HepG2 (cell line): ENCODE data around the gene NPBWR2. TPM values are rescaled to one million over a fixed set of nuclear protein-coding genes. Genes with fewer than 3 reads are reported as not detected.
A peak's percentile ranks its signal among the peaks of the same experiment; 100 is the strongest.

ENCODE experiments used
- ATF6 ChIP-seq: sonication (generic); formaldehyde crosslinking; conservative IDR thresholded peaks from 2 replicates; pipeline ENCODE4 v1.4.0; 2020; ENCODE audit warnings: missing genetic modification reagents
- DPF2 ChIP-seq: sonication (generic); formaldehyde crosslinking; IDR thresholded peaks from 2 replicates; pipeline ENCODE4 v1.4.0; 2020; ENCODE audit warnings: mild to moderate bottlenecking, low read depth, missing genetic modification reagents, borderline replicate concordance
- FOXO1 ChIP-seq: sonication (generic); formaldehyde crosslinking; IDR thresholded peaks from 2 replicates; pipeline ENCODE4 v1.4.0; 2020; ENCODE audit warnings: missing genetic modification reagents
- HCFC1 ChIP-seq: fragments of 150-350 bp; IDR thresholded peaks from 2 replicates; pipeline ENCODE4 v1.6.1; 2014; ENCODE audit warnings: low read depth, low read length
- JDP2 ChIP-seq: sonication (generic); formaldehyde crosslinking; IDR thresholded peaks from 2 replicates; pipeline ENCODE4 v1.8.1; 2022; ENCODE audit warnings: missing genetic modification reagents, borderline replicate concordance
- JUN ChIP-seq: sonication (generic); formaldehyde crosslinking; IDR thresholded peaks from 2 replicates; pipeline ENCODE4 v1.4.0; 2020; ENCODE audit warnings: mild to moderate bottlenecking, missing genetic modification reagents
- MXI1 ChIP-seq: IDR thresholded peaks from 3 replicates; pipeline ENCODE4 v1.6.1; 2012; ENCODE audit warnings: low read depth, low read length, inconsistent platforms, borderline replicate concordance
- PRMT3 ChIP-seq: sonication (generic); formaldehyde crosslinking; IDR thresholded peaks from 2 replicates; pipeline ENCODE4 v1.8.1; 2022; ENCODE audit warnings: low read depth, mild to moderate bottlenecking, moderate library complexity, missing genetic modification reagents, borderline replicate concordance
- TCF7 ChIP-seq: sonication (generic); IDR thresholded peaks from 2 replicates; pipeline ENCODE4 v1.6.1; 2016; ENCODE audit warnings: antibody characterized with exemption, low read depth
- THAP9 ChIP-seq: sonication (generic); formaldehyde crosslinking; IDR thresholded peaks from 2 replicates; pipeline ENCODE4; 2020; ENCODE audit warnings: missing genetic modification reagents, mild to moderate bottlenecking, borderline replicate concordance
- ZKSCAN8 ChIP-seq: IDR thresholded peaks from 2 replicates; pipeline ENCODE4 v1.6.1; 2016; ENCODE audit warnings: borderline replicate concordance, missing genetic modification reagents, missing compliant biosample characterization
- ZNF12 ChIP-seq: sonication (generic); formaldehyde crosslinking; IDR thresholded peaks from 2 replicates; pipeline ENCODE4 v1.5.0; 2020; ENCODE audit warnings: missing genetic modification reagents
- ZNF17 ChIP-seq: sonication (generic); formaldehyde crosslinking; IDR thresholded peaks from 2 replicates; pipeline ENCODE4 v1.5.0; 2020; ENCODE audit warnings: mild to moderate bottlenecking, missing genetic modification reagents
- ZNF230 ChIP-seq: sonication (generic); formaldehyde crosslinking; IDR thresholded peaks from 2 replicates; pipeline ENCODE4 v1.4.0; 2020; ENCODE audit warnings: mild to moderate bottlenecking, missing genetic modification reagents
- ZNF644 ChIP-seq: IDR thresholded peaks from 2 replicates; pipeline ENCODE4 v1.6.1; 2016; ENCODE audit warnings: low read depth
- ZNF709 ChIP-seq: sonication (generic); formaldehyde crosslinking; IDR thresholded peaks from 2 replicates; pipeline ENCODE4 v1.5.0; 2020; ENCODE audit warnings: mild to moderate bottlenecking, missing genetic modification reagents
- polyA plus RNA-seq, 8 experiments: library from polyadenylated mRNA; depleted of rRNA in 3 of 8; stranded (reverse) in 7 of 8; unstranded in 1 of 8; fragments of >200 nt; fragmentation: Illumina TruSeq in 4 of 8; extraction: Trizol in 4 of 8; gene quantifications; 2 replicates each; pipeline versions ENCODE4 v1.2.1 to v1.2.3, GENCODE V29; 2011 to 2016; ENCODE audit warnings: low read depth in 4 of 8, missing spikeins in 1 of 8, mixed read lengths in 1 of 8; ENCODE audit not compliant: insufficient read depth in 1 of 8
- total RNA-seq, 5 experiments: library from RNA; depleted of rRNA; stranded (reverse); fragments of >200 nt; fragmentation: Illumina TruSeq; extraction: Trizol; gene quantifications; 2 replicates each; pipeline ENCODE4 v1.2.3, GENCODE V29; 2016; ENCODE audit warnings: low read depth in 1 of 5
- TF ChIP-seq, protein P1 (sequence below): sonication (generic); formaldehyde crosslinking; IDR thresholded peaks from 2 replicates; pipeline ENCODE4 v1.9.0; 2021; ENCODE audit warnings: mild to moderate bottlenecking, missing genetic modification reagents
- TF ChIP-seq, protein P2 (sequence below): IDR thresholded peaks from 2 replicates; pipeline ENCODE4 v1.6.1; 2016; ENCODE audit warnings: missing genetic modification reagents, missing compliant biosample characterization

NPBWR2 gene
- total and polyA plus RNA-seq, 2 of the 13 experiments (the other 11 are each of a cell fraction or from before 2014, with no cell fraction given) = not detected

DNA sequence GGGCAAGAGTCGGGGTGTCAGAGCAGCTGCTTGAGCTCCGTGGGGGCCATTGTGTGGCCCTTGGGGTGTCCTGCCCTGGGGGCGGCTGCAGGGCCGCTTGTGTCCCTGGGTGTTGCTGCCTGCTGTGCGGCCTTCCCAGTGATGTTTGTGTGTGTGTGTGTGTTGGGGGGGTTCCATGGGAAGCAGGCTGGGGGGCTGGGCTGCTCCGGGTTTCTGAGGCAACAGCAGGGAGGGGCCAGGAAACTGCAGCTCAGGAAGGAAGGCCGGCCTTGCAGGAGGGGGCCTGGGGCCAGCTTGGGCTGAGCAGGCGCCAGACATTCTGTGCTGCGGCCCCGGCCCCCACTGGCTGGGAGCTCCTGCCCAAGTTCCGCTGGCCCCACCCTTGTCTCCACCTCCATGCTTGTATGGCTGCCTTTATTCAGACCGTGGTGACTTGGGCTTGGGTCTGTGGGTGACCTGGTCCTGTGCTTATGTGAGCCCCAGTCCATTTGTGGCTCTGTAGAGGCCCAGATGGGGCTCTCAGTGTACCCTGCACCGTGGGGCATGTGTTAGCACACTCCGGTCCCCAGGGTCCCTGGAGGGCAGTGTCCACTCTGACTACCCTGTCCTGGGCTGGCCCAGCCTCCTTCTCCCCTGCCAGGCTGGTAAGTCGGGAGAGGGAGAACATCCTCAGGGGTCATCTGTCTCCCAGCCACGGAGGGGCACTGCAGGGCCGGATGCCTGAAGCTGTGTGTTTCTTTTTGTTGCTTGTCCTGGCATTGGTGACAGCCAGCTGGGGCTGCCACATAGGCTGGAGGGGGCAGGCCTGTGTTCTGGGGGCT, 53.3 kb downstream of the NPBWR2 start (continued):
- TF ChIP-seq MXI1 = no peak
- peak; percentile 13; the same call in 1 of the 2 replicates for TF ChIP-seq ZNF12 (CRISPR knock-in tag)
- TF ChIP-seq ZNF17 (CRISPR knock-in tag) = no peak
- TF ChIP-seq, protein P1, sequence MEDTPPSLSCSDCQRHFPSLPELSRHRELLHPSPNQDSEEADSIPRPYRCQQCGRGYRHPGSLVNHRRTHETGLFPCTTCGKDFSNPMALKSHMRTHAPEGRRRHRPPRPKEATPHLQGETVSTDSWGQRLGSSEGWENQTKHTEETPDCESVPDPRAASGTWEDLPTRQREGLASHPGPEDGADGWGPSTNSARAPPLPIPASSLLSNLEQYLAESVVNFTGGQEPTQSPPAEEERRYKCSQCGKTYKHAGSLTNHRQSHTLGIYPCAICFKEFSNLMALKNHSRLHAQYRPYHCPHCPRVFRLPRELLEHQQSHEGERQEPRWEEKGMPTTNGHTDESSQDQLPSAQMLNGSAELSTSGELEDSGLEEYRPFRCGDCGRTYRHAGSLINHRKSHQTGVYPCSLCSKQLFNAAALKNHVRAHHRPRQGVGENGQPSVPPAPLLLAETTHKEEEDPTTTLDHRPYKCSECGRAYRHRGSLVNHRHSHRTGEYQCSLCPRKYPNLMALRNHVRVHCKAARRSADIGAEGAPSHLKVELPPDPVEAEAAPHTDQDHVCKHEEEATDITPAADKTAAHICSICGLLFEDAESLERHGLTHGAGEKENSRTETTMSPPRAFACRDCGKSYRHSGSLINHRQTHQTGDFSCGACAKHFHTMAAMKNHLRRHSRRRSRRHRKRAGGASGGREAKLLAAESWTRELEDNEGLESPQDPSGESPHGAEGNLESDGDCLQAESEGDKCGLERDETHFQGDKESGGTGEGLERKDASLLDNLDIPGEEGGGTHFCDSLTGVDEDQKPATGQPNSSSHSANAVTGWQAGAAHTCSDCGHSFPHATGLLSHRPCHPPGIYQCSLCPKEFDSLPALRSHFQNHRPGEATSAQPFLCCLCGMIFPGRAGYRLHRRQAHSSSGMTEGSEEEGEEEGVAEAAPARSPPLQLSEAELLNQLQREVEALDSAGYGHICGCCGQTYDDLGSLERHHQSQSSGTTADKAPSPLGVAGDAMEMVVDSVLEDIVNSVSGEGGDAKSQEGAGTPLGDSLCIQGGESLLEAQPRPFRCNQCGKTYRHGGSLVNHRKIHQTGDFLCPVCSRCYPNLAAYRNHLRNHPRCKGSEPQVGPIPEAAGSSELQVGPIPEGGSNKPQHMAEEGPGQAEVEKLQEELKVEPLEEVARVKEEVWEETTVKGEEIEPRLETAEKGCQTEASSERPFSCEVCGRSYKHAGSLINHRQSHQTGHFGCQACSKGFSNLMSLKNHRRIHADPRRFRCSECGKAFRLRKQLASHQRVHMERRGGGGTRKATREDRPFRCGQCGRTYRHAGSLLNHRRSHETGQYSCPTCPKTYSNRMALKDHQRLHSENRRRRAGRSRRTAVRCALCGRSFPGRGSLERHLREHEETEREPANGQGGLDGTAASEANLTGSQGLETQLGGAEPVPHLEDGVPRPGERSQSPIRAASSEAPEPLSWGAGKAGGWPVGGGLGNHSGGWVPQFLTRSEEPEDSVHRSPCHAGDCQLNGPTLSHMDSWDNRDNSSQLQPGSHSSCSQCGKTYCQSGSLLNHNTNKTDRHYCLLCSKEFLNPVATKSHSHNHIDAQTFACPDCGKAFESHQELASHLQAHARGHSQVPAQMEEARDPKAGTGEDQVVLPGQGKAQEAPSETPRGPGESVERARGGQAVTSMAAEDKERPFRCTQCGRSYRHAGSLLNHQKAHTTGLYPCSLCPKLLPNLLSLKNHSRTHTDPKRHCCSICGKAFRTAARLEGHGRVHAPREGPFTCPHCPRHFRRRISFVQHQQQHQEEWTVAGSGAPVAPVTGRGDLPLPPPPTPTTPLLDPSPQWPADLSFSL (CRISPR knock-in tag) = peak; percentile 89
- no peak for TF ChIP-seq DPF2 (CRISPR knock-in tag)
- peak; percentile 10 for TF ChIP-seq ZNF644 (CRISPR knock-in tag)
- TF ChIP-seq ZNF709 (CRISPR knock-in tag) = 0 out of 2 replicates have a peak, but pooled peaks have one; percentile 12
- peak; percentile 80; the same call in 1 of the 2 replicates for TF ChIP-seq THAP9 (CRISPR knock-in tag)
- TF ChIP-seq, protein P2, sequence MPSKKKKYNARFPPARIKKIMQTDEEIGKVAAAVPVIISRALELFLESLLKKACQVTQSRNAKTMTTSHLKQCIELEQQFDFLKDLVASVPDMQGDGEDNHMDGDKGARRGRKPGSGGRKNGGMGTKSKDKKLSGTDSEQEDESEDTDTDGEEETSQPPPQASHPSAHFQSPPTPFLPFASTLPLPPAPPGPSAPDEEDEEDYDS (CRISPR knock-in tag) = peak; percentile 94
- TF ChIP-seq JDP2 (CRISPR knock-in tag) = no peak
- TF ChIP-seq TCF7 = no peak
- TF ChIP-seq FOXO1 (CRISPR knock-in tag) = peak; percentile 46
- 0 out of 2 replicates have a peak, but pooled peaks have one; percentile 2 for TF ChIP-seq JUN
- no peak for TF ChIP-seq ZNF230 (CRISPR knock-in tag)
- TF ChIP-seq ZKSCAN8 = peak; percentile 83; the same call in 1 of the 2 replicates
- TF ChIP-seq ATF6 (CRISPR knock-in tag) = no peak
- TF ChIP-seq PRMT3 (CRISPR knock-in tag) = no peak
- TF ChIP-seq HCFC1 = no peak; the same call in 1 of the 2 replicates
